ENCODE data around the gene NEDD4L. TPM values are rescaled to one million over a fixed set of nuclear protein-coding genes. Genes with fewer than 3 reads are reported as not detected.

NEDD4L gene
- polyA plus RNA-seq, 1 experiment = 14.1 TPM

DNA sequence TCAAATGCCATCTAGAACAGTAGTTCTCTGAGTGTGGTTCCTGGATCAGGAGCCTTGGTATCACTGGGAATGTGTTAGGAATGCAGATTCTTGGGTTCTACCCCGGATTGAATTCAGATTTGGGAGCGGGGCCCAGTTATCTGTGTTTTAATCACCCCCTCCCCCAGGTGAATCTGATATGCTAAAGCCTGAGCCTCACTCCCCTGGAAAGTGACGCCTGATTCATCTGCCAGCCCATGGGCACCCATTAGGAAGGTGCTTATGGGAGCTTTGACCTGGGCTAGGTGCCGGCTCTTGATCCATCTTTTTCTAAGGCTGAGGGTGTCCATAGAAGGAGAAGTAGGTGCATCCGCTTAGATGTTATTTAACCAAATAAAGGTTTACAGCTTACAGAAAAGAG lies 199.4 kb downstream of the NEDD4L start:
- no peak overlapping the region for H3K4me3 ChIP-seq (ENCODE audit: low read depth, low read length)
- CTCF ChIA-PET = interaction anchor here (1.1 to 1.4 kb wide), 2 partner anchors 11 to 22 kb away, joined by 3 read pairs; no protein-coding TSS in a partner anchor
- no peak for TF ChIP-seq CTCF (IDR thresholded peaks at IDR 0.05; ENCODE audit: insufficient read depth, low read depth, low read length)
- no peaks in the 10 kb centered on the region for H3K36me3 ChIP-seq (ENCODE audit: control insufficient read depth, insufficient read depth, low read length)
- DNase-seq (ENCODE audit: low read depth) = no peak
- no peaks in the 10 kb centered on the region for H3K27me3 ChIP-seq (ENCODE audit: control insufficient read depth, insufficient read depth, low read length)
- POLR2A ChIA-PET = interaction anchor here (0.6 kb wide), 1 partner anchor 28 kb away, joined by 3 read pairs; no protein-coding TSS in a partner anchor

GRCh38 chr18:58247363-58247834 lies 203.4 kb downstream of the NEDD4L start:
- ChIA-PET POLR2A (no interaction called here), CTCF (interaction anchor here (0.7 to 1.4 kb wide), 3 partner anchors 11 to 104 kb away, joined by 3 to 4 read pairs (median 3); no protein-coding TSS in a partner anchor)
- Histone ChIP-seq H3K27me3 (ENCODE audit: control insufficient read depth, insufficient read depth, low read length) (no peaks in the 10 kb centered on the region), H3K36me3 (ENCODE audit: control insufficient read depth, insufficient read depth, low read length) (no peaks in the 10 kb centered on the region), H3K4me3 (ENCODE audit: low read depth, low read length) (no peak overlapping the region)
- DNase-seq (ENCODE audit: low read depth) = no peak
- TF ChIP-seq CTCF (IDR thresholded peaks at IDR 0.05; ENCODE audit: insufficient read depth, low read depth, low read length) = no peak

DNA sequence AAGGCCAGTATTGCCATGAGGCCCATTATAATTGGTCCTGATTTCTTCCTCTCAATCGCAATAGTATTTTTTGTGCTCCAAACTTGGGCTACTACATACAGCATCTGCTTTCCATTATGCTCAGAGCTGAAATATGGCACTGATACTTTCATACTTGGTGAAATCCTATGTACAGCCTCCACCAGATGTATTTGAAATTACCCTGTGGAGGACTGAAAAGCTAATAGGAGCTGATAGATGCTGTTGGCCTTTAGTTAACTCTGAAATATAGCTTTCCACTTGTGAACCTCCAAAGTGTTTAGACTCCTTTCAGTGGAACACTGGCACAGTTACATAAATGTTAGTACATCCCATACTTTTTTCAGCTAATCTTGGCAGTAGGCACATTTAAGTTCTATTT lies 205.7 kb downstream of the NEDD4L start:
- Histone ChIP-seq H3K36me3 (ENCODE audit: control insufficient read depth, insufficient read depth, low read length) (no peaks in the 10 kb centered on the region), H3K4me3 (ENCODE audit: low read depth, low read length) (no peak overlapping the region), H3K27me3 (ENCODE audit: control insufficient read depth, insufficient read depth, low read length) (no peaks in the 10 kb centered on the region)
- ChIA-PET CTCF (interaction anchor here (0.7 to 1.6 kb wide), 5 partner anchors 8 to 515 kb away, joined by 3 to 4 read pairs (median 3); no protein-coding TSS in a partner anchor), POLR2A (no interaction called here)
- no peak for TF ChIP-seq CTCF (IDR thresholded peaks at IDR 0.05; ENCODE audit: insufficient read depth, low read depth, low read length)
- no peak for DNase-seq (ENCODE audit: low read depth)

- CTCF ChIA-PET = no interaction called here
- TF ChIP-seq CTCF (IDR thresholded peaks at IDR 0.05; ENCODE audit: insufficient read depth, low read depth, low read length) = no peak
These were observed 207.4 kb downstream of the NEDD4L start for GRCh38 chr18:58251416-58251815.

GRCh38 chr18:58252166-58252565 lies 208.1 kb downstream of the NEDD4L start:
- no peak overlapping the region for H3K4me3 ChIP-seq (ENCODE audit: low read depth, low read length)
- ChIA-PET POLR2A (no interaction called here), CTCF (no interaction called here)
- no peaks in the 10 kb centered on the region for H3K27me3 ChIP-seq (ENCODE audit: control insufficient read depth, insufficient read depth, low read length)
- DNase-seq (ENCODE audit: low read depth) = no peak
- H3K36me3 ChIP-seq (ENCODE audit: control insufficient read depth, insufficient read depth, low read length) = no peaks in the 10 kb centered on the region
- TF ChIP-seq CTCF (IDR thresholded peaks at IDR 0.05; ENCODE audit: insufficient read depth, low read depth, low read length) = no peak

More at GRCh38 chr18:58251416-58251815, 207.4 kb downstream of the NEDD4L start:
- POLR2A ChIA-PET = no interaction called here
- no peak overlapping the region for H3K4me3 ChIP-seq (ENCODE audit: low read depth, low read length)
- H3K36me3 ChIP-seq (ENCODE audit: control insufficient read depth, insufficient read depth, low read length) = no peaks in the 10 kb centered on the region
- no peak for DNase-seq (ENCODE audit: low read depth)
- H3K27me3 ChIP-seq (ENCODE audit: control insufficient read depth, insufficient read depth, low read length) = no peaks in the 10 kb centered on the region

All from BJ (cell line).